Upper lobe of right lung (tissue), 1 donor: ENCODE data around the gene FUT2. TPM values are rescaled to one million over a fixed set of nuclear protein-coding genes. Genes with fewer than 3 reads are reported as not detected.

Experiments used
- ATAC-seq: fragments of 200-7000 bp; cut with Tn5 transposase; one replicate; pipeline ENCODE4 v1.9.1; 2020; ENCODE audit warnings: mild to moderate bottlenecking, moderate library complexity
- DNase-seq: peaks from one replicate; pipeline ENCODE4 v3.0.0-alpha.2; 2020
- H3K27ac ChIP-seq: fragments of 200-600 bp; one replicate; pipeline ENCODE4 v1.8.0; 2022
- H3K27me3 ChIP-seq: fragments of 200-600 bp; one replicate; pipeline ENCODE4 v1.8.0; 2022; ENCODE audit warnings: mild to moderate bottlenecking
- H3K36me3 ChIP-seq: fragments of 200-600 bp; one replicate; pipeline ENCODE4 v1.8.0; 2022
- H3K4me1 ChIP-seq: fragments of 200-600 bp; one replicate; pipeline ENCODE4 v1.8.0; 2022
- H3K4me3 ChIP-seq: fragments of 200-600 bp; one replicate; pipeline ENCODE4 v1.8.0; 2022; ENCODE audit warnings: mild to moderate bottlenecking
- H3K9me3 ChIP-seq: fragments of 200-600 bp; one replicate; pipeline ENCODE4 v1.8.0; 2022
- intact Hi-C: fragments of 100-400 bp; cut with DNase I; formaldehyde crosslinking; loops from one replicate; pipeline ENCODE4 v1.11.0; 2022
- total RNA-seq: library from RNA; stranded (reverse); fragmentation: NEBNext Ultra II Directional; extraction: Animal tissue kit (Norgen Biotek cat#: 25700); gene quantifications from one replicate; pipeline ENCODE4 v1.2.1, GENCODE V29; 2021
- TF ChIP-seq, protein P1 (sequence below): fragments of 200-600 bp; IDR thresholded peaks from one replicate; pipeline ENCODE4 v1.8.0; 2022; ENCODE audit warnings: antibody characterized with exemption
- donor health status: DM: no; HTN: yes; CAD: no; lungs with severe emphysema.

Gene FUT2
- total RNA-seq, 1 donor from 2014 or later: 0.81 TPM

DNA sequence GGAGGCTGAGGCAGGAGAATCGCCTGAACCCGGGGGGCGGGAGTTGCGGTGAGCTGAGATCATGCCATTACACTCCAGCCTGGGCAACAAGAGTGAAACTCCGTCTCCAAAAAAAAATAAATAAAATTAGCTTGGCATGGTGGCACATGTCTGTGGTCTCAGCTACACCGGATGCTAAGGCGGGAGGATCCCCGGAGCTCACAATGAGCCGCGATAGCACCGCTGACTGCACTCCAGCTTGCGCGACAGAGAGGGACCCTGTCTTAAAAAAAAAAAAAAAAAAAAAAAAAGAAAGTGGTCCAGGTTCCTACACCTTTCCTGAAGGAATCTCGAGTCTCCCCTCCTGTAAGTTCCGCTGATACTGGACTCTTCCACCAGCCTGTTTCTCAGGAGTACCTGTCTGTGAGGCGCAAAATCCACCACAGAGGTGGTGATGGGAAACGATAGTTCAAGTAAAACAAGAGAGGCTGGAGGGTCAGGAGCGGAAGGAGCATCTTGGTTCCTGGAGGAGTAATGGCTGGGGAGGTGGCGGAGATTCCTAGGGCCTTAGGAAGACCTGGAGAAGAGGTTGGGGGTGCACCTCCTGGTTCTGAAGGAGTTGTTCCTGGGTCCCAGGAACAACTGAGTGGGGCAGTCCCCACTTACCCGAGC, 56.2 kb downstream of the FUT2 start:
- peak overlapping the region; percentile 63 for H3K27ac ChIP-seq
- intact Hi-C loops: no loop called here
- peak overlapping the region; percentile 56 for H3K4me3 ChIP-seq

DNA sequence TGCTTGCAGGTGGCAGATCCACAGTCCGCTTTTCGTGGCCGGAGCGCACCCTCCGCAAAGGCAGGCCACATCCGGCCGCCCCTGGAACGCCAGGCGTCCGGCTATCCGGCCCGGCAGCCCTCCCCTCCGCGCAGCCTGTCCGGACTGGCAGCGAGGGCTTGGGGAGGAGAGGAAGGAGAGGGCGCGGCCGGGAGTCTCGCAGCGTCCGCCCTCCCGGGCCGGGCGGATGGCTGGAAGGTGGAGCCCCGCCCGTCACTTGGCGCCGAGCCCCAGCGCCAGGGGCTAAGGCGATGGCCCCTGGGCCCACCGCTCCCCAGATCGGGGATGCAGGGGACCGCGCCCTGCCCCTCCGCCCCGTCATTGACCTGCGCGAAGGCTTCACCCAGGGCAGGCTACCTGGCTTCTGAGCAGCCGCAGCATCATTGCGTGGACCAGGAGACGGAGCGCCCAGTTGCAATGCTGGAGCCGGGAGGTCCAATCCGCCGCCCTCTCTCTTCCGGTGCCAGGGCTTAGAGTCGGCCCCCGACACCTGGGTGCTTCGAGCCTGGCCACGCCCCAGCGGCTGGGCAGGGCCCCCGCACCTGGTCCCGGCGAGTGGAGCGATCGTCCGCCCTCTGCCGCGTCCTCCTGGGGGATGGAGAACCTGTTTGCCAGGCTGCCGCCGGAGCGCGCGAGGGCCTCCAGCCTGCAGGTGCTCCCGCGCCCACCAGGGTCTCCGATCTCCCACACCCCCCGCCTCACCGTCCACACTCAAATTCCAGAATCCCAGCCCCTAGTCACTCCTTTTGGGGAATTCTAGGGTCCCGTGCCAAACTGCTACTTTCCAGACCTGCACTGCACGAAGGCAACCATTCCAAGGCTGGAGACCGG, 57.0 kb downstream of the FUT2 start, which contains the start of gene FUT1:
TSS of gene FUT1 (minus strand) at position 146 of the 870 bp plus-strand sequence. CDS start 1,360 bp downstream, outside the sequence.
- DNase-seq: peak; percentile 90
- H3K27me3 ChIP-seq: peaks cover 19% of the 10 kb centered on the region
- peak within 1 kb of the TSS; percentile 63 for H3K27ac ChIP-seq
- intact Hi-C loops: no loop called here
- peak within 1 kb of the TSS; percentile 56 for H3K4me3 ChIP-seq
- peaks cover 18% of the 10 kb centered on the region for H3K4me1 ChIP-seq
- TF ChIP-seq, protein P1, sequence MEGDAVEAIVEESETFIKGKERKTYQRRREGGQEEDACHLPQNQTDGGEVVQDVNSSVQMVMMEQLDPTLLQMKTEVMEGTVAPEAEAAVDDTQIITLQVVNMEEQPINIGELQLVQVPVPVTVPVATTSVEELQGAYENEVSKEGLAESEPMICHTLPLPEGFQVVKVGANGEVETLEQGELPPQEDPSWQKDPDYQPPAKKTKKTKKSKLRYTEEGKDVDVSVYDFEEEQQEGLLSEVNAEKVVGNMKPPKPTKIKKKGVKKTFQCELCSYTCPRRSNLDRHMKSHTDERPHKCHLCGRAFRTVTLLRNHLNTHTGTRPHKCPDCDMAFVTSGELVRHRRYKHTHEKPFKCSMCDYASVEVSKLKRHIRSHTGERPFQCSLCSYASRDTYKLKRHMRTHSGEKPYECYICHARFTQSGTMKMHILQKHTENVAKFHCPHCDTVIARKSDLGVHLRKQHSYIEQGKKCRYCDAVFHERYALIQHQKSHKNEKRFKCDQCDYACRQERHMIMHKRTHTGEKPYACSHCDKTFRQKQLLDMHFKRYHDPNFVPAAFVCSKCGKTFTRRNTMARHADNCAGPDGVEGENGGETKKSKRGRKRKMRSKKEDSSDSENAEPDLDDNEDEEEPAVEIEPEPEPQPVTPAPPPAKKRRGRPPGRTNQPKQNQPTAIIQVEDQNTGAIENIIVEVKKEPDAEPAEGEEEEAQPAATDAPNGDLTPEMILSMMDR: no peak
- H3K36me3 ChIP-seq: no peaks in the 10 kb centered on the region
- H3K9me3 ChIP-seq: no peaks in the 10 kb centered on the region
- ATAC-seq: peak; percentile 89

More for the DNA sequence above, 56.2 kb downstream of the FUT2 start:
- DNase-seq: no peak
- Histone ChIP-seq H3K9me3 (no peaks in the 10 kb centered on the region), H3K4me1 (peaks cover 18% of the 10 kb centered on the region), H3K27me3 (peaks cover 19% of the 10 kb centered on the region), H3K36me3 (no peaks in the 10 kb centered on the region)
- ATAC-seq: no peak
- TF ChIP-seq, protein P1: no peak

DNA sequence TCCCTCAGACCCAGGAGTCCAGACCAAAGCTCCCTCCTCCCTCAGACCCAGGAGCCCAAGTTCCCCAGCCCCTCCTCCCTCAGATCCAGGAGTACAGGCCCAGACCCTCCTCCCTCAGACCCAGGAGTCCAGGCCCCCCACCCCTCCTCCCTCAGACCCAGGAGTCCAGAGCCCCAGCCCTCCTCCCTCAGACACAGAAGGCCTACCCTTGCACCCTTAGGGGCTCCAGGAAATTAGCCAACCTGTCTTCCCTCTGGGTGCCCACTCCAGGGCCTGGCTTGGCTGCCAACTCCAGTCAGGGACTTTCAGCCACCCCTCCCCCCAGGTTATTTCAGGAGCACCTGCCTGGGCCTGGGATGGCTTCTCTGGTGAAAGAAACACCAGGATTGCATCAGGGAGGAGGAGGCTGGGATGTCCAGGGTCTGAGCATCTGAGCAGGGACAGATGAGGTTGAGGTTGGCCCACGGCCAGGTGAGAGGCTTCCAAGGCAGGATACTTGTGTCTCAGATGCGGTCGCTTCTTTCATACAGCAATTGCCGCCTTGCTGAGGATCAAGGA, 59.4 kb downstream of the FUT2 start, which contains the start of gene FGF21:
TSS of gene FGF21 (plus strand) at position 441 of the 558 bp plus-strand sequence. CDS start 713 bp downstream, outside the sequence.
- DNase-seq (no peak), ATAC-seq (no peak)
- no peak within 1 kb of the TSS for H3K27ac ChIP-seq
- peaks cover 19% of the 10 kb centered on the region for H3K27me3 ChIP-seq
- H3K4me1 ChIP-seq: peaks cover 18% of the 10 kb centered on the region
- no peaks in the 10 kb centered on the region for H3K36me3 ChIP-seq
- H3K9me3 ChIP-seq: no peaks in the 10 kb centered on the region
- intact Hi-C loops: no loop called here
- no peak within 1 kb of the TSS for H3K4me3 ChIP-seq
- TF ChIP-seq, protein P1: no peak

Other genes with a start within 250 kb of the FUT2 start
- gene GRWD1, start 250.0 kb upstream of the FUT2 start, total RNA-seq: 27.1 TPM
- 1.1 TPM for gene KCNJ14, start 240.4 kb upstream of the FUT2 start, total RNA-seq
- 60.7 TPM for gene CYTH2, start 226.6 kb upstream of the FUT2 start, total RNA-seq
- gene LMTK3, start 184.1 kb upstream of the FUT2 start, total RNA-seq: 7.1 TPM
- 20.4 TPM for gene SULT2B1, start 143.8 kb upstream of the FUT2 start, total RNA-seq
- gene SPACA4, start 89.2 kb upstream of the FUT2 start, total RNA-seq: 0.98 TPM
- gene FAM83E, start 80.9 kb upstream of the FUT2 start, total RNA-seq: 31.1 TPM
- gene RPL18, start 76.8 kb upstream of the FUT2 start, total RNA-seq: 1,025 TPM
- gene SPHK2, start 76.5 kb upstream of the FUT2 start, total RNA-seq: 23.3 TPM
- gene DBP, start 58.6 kb upstream of the FUT2 start, total RNA-seq: 17.7 TPM
- 9.5 TPM for gene CA11, start 49.8 kb upstream of the FUT2 start, total RNA-seq
- gene NTN5, start 23.0 kb upstream of the FUT2 start, total RNA-seq: 1.2 TPM
- gene MAMSTR, start 23.8 kb downstream of the FUT2 start, total RNA-seq: 1.2 TPM
- gene RASIP1, start 44.6 kb downstream of the FUT2 start, total RNA-seq: 54.5 TPM
- 3.8 TPM for gene IZUMO1, start 50.9 kb downstream of the FUT2 start, total RNA-seq
- 19.9 TPM for gene FUT1, start 56.7 kb downstream of the FUT2 start, total RNA-seq
- gene FGF21, start 59.6 kb downstream of the FUT2 start, total RNA-seq: not detected
- 59.0 TPM for gene BCAT2, start 115.1 kb downstream of the FUT2 start, total RNA-seq
- gene HSD17B14, start 140.5 kb downstream of the FUT2 start, total RNA-seq: 23.5 TPM
- 16.0 TPM for gene PLEKHA4, start 172.6 kb downstream of the FUT2 start, total RNA-seq
- 80.9 TPM for gene PPP1R15A, start 176.4 kb downstream of the FUT2 start, total RNA-seq
- not detected for gene TULP2, start 202.8 kb downstream of the FUT2 start, total RNA-seq
- gene NUCB1, start 204.3 kb downstream of the FUT2 start, total RNA-seq: 287 TPM
- 3.0 TPM for gene DHDH, start 237.7 kb downstream of the FUT2 start, total RNA-seq